H1 (cell line): Measurements from ENCODE around the gene VSIG2. TPM values are rescaled to one million over a fixed set of nuclear protein-coding genes. Genes with fewer than 3 reads are reported as not detected.

Source experiments
- CTCF ChIA-PET: fragments of 300-600 bp; sonication (Branson Sonifier 250); formaldehyde crosslinking; loops from one replicate; lab custom pipeline; 2021; ENCODE audit not compliant: partially characterized antibody; lab: Charles Lee
- POLR2A ChIA-PET: fragments of 300-600 bp; sonication (Branson Sonifier 250); formaldehyde crosslinking; loops from one replicate; lab custom pipeline; 2021; ENCODE audit warnings: inconsistent platforms; ENCODE audit not compliant: partially characterized antibody; lab: Charles Lee
- DNase-seq, 2 experiments: peaks; one replicate each; pipeline versions ENCODE4 v3.0.0 to v3.0.0-alpha.2; 2010 to 2022; ENCODE audit warnings: low spot score in 2 of 2, low read depth in 1 of 2, mixed read lengths in 1 of 2
- FAIRE-seq: peaks from 2 replicates; lab custom pipeline; 2011; peaks lifted over from hg19 to GRCh38; lab: Jason Lieb, UNC
- H2AFZ ChIP-seq: 2 replicates; pipeline ENCODE4 v1.8.1; 2012; ENCODE audit warnings: low read length, inconsistent platforms
- H2AK5ac ChIP-seq: 2 replicates; pipeline ENCODE4 v1.6.1; 2013; ENCODE audit warnings: low read depth, low read length
- H2BK120ac ChIP-seq: replicated peaks from 2 replicates; pipeline ENCODE3; 2013; ENCODE audit warnings: low read depth, low read length, inconsistent platforms
- H2BK12ac ChIP-seq: 2 replicates; pipeline ENCODE4 v1.6.1; 2013; ENCODE audit warnings: low read depth, low read length
- H2BK15ac ChIP-seq: 2 replicates; pipeline ENCODE4 v1.6.1; 2013; ENCODE audit warnings: low read length
- H2BK20ac ChIP-seq: 2 replicates; pipeline ENCODE4 v1.6.1; 2013; ENCODE audit warnings: low read length
- H2BK5ac ChIP-seq: 2 replicates; pipeline ENCODE4 v1.6.1; 2013; ENCODE audit warnings: low read depth, low read length
- H3K14ac ChIP-seq: 2 replicates; pipeline ENCODE4 v1.6.1; 2013; ENCODE audit warnings: inconsistent platforms; ENCODE audit not compliant: insufficient read length
- H3K18ac ChIP-seq: 2 replicates; pipeline ENCODE4 v1.6.1; 2013; ENCODE audit warnings: low read length; ENCODE audit errors: extremely low read depth
- H3K23ac ChIP-seq: 2 replicates; pipeline ENCODE4 v1.6.1; 2013; ENCODE audit warnings: inconsistent platforms; ENCODE audit not compliant: insufficient read length
- H3K23me2 ChIP-seq: 2 replicates; pipeline ENCODE4 v1.6.1; 2013; ENCODE audit warnings: low read depth, low read length
- H3K27ac ChIP-seq: 2 replicates; pipeline ENCODE4 v1.6.1; 2011; ENCODE audit warnings: low read depth, low read length, inconsistent platforms
- H3K27me3 ChIP-seq, 4 experiments: replicated peaks in 1 of 4; 1 replicate in 1 of 4; 2 replicates in 3 of 4; pipeline versions ENCODE4 v1.6.1 to v1.8.1; 2011 to 2013; ENCODE audit warnings: low read length in 3 of 4, mild to moderate bottlenecking in 3 of 4, inconsistent platforms in 2 of 4, mixed read lengths in 2 of 4, moderate library complexity in 1 of 4; ENCODE audit not compliant: control insufficient read depth in 3 of 4, insufficient read depth in 3 of 4; ENCODE audit errors: extremely low read depth in 1 of 4
- H3K36me3 ChIP-seq, 4 experiments: 2 replicates each; pipeline versions ENCODE4 v1.6.1 to v1.8.1; 2011 to 2013; ENCODE audit warnings: mild to moderate bottlenecking in 4 of 4, low read length in 3 of 4, moderate library complexity in 2 of 4, control low read depth in 1 of 4, inconsistent platforms in 1 of 4; ENCODE audit not compliant: insufficient read depth in 4 of 4, control insufficient read depth in 2 of 4
- H3K4ac ChIP-seq: replicated peaks from 2 replicates; pipeline ENCODE3; 2013; ENCODE audit warnings: low read length, low read depth, mixed read lengths, inconsistent platforms; ENCODE audit not compliant: insufficient read length
- H3K4me1 ChIP-seq, 4 experiments: replicated peaks in 1 of 4; 1 replicate in 1 of 4; 2 replicates in 3 of 4; pipeline versions ENCODE4 v1.6.1 to v1.8.1; 2011 to 2013; ENCODE audit warnings: low read length in 3 of 4, inconsistent platforms in 2 of 4, mixed read lengths in 1 of 4; ENCODE audit not compliant: insufficient read depth in 4 of 4, control insufficient read depth in 3 of 4
- H3K4me2 ChIP-seq, 2 experiments: 2 replicates each; pipeline versions ENCODE4 v1.6.1 to v1.8.1; 2011 to 2013; ENCODE audit warnings: low read depth in 2 of 2, low read length in 2 of 2, control low read depth in 1 of 2, inconsistent platforms in 1 of 2, mild to moderate bottlenecking in 1 of 2; ENCODE audit not compliant: insufficient read depth in 1 of 2
- H3K4me3 ChIP-seq, 4 experiments: fragments of 200-600, 300-600 bp in 1 of 4; sonication (generic), shearing (Covaris generic), sonication (Bioruptor Twin) in 1 of 4; 2 replicates each; pipeline versions ENCODE4 v1.5.1 to v1.8.1; 2011 to 2016; ENCODE audit warnings: low read length in 4 of 4, low read depth in 3 of 4, control low read depth in 2 of 4, inconsistent platforms in 2 of 4, mild to moderate bottlenecking in 2 of 4, mixed read lengths in 1 of 4, moderate library complexity in 1 of 4; ENCODE audit not compliant: insufficient read depth in 2 of 4; ENCODE audit errors: extremely low read depth in 1 of 4
- H3K56ac ChIP-seq: replicated peaks from 2 replicates; pipeline ENCODE3; 2013; ENCODE audit warnings: low read depth, mild to moderate bottlenecking, mixed read lengths, low read length, inconsistent platforms; ENCODE audit not compliant: insufficient read length
- H3K79me1 ChIP-seq: 2 replicates; pipeline ENCODE4 v1.6.1; 2013; ENCODE audit warnings: low read depth, low read length, control low read depth
- H3K79me2 ChIP-seq, 2 experiments: 2 replicates each; pipeline versions ENCODE4 v1.6.1 to v1.8.1; 2012 to 2013; ENCODE audit warnings: low read length in 2 of 2, mild to moderate bottlenecking in 2 of 2, inconsistent platforms in 1 of 2; ENCODE audit not compliant: insufficient read depth in 2 of 2, control insufficient read depth in 1 of 2
- H3K9ac ChIP-seq, 4 experiments: replicated peaks in 1 of 4; 1 replicate in 1 of 4; 2 replicates in 3 of 4; pipeline versions ENCODE4 v1.6.1 to v1.8.1; 2011 to 2013; ENCODE audit warnings: low read depth in 3 of 4, low read length in 3 of 4, control low read depth in 2 of 4, mild to moderate bottlenecking in 2 of 4, moderate library complexity in 2 of 4, inconsistent platforms in 1 of 4; ENCODE audit errors: extremely low read depth in 1 of 4
- H3K9me3 ChIP-seq, 2 experiments: 2 replicates each; pipeline versions ENCODE4 v1.6.1 to v1.8.1; 2012 to 2013; ENCODE audit warnings: mild to moderate bottlenecking in 2 of 2, moderate library complexity in 2 of 2, control low read depth in 1 of 2, inconsistent platforms in 1 of 2, low read depth in 1 of 2, low read length in 1 of 2, mixed read lengths in 1 of 2; ENCODE audit not compliant: insufficient read depth in 2 of 2
- H4K20me1 ChIP-seq, 2 experiments: replicated peaks in 1 of 2; 2 replicates each; pipeline versions ENCODE3 to v1.8.1; 2011 to 2013; ENCODE audit warnings: inconsistent platforms in 2 of 2, low read length in 2 of 2, mild to moderate bottlenecking in 1 of 2; ENCODE audit not compliant: insufficient read depth in 2 of 2, control insufficient read depth in 1 of 2
- H4K5ac ChIP-seq: 2 replicates; pipeline ENCODE4 v1.6.1; 2013; ENCODE audit warnings: low read length, low read depth, mixed read lengths, inconsistent platforms; ENCODE audit not compliant: insufficient read length
- H4K8ac ChIP-seq: 2 replicates; pipeline ENCODE4 v1.8.0; 2013; ENCODE audit warnings: mild to moderate bottlenecking, moderate library complexity, low read length, inconsistent platforms; ENCODE audit not compliant: insufficient read depth; ENCODE audit errors: extremely low read depth
- H4K91ac ChIP-seq: replicated peaks from 2 replicates; pipeline ENCODE3; 2013; ENCODE audit warnings: low read length, mixed read lengths, inconsistent platforms; ENCODE audit not compliant: insufficient read length
- CHD1 ChIP-seq: IDR thresholded peaks from 2 replicates; pipeline ENCODE4 v1.6.1; 2012; ENCODE audit warnings: low read depth, low read length, improper control_type of control experiment
- E2F6 ChIP-seq: IDR thresholded peaks from 2 replicates; pipeline ENCODE4 v1.6.1; 2012; ENCODE audit warnings: inconsistent platforms
- EZH2 ChIP-seq: fragments of 200-600 bp; sonication (generic); IDR thresholded peaks from 2 replicates; pipeline ENCODE4 v1.7.1; 2012; ENCODE audit warnings: low read depth, mild to moderate bottlenecking, moderate library complexity, low read length, inconsistent platforms; ENCODE audit not compliant: severe bottlenecking
- GABPA ChIP-seq: IDR thresholded peaks from 2 replicates; pipeline ENCODE4 v1.6.1; 2011; ENCODE audit warnings: mild to moderate bottlenecking, low read length, moderate library complexity, borderline replicate concordance; ENCODE audit not compliant: insufficient read depth
- KDM4A ChIP-seq: IDR thresholded peaks from one replicate; pipeline ENCODE4 v1.7.1; 2012; ENCODE audit warnings: low read depth, mild to moderate bottlenecking, moderate library complexity, low read length, inconsistent platforms; ENCODE audit not compliant: severe bottlenecking
- MAFK ChIP-seq: IDR thresholded peaks from 2 replicates; pipeline ENCODE4 v1.6.1; 2012; ENCODE audit warnings: low read depth, mild to moderate bottlenecking, improper control_type of control experiment, low read length
- RNF2 ChIP-seq: fragments of 200-900, 300-1000 bp; sonication (generic); IDR thresholded peaks from 2 replicates; pipeline ENCODE4 v1.7.1; 2016; ENCODE audit warnings: borderline replicate concordance, low read depth, mild to moderate bottlenecking, antibody characterized with exemption, low read length; ENCODE audit not compliant: poor library complexity, severe bottlenecking; ENCODE audit errors: missing control alignments
- RXRA ChIP-seq: IDR thresholded peaks from 2 replicates; pipeline ENCODE4 v1.6.1; 2011; ENCODE audit warnings: low read depth, mild to moderate bottlenecking, low read length, moderate library complexity; ENCODE audit not compliant: insufficient read depth
- SP1 ChIP-seq: IDR thresholded peaks from 2 replicates; pipeline ENCODE4 v1.6.1; 2011; ENCODE audit warnings: low read depth, low read length
- SP2 ChIP-seq: IDR thresholded peaks from 2 replicates; pipeline ENCODE4 v1.6.1; 2012; ENCODE audit warnings: mild to moderate bottlenecking, low read length, inconsistent platforms
- SP4 ChIP-seq: IDR thresholded peaks from 2 replicates; pipeline ENCODE4 v1.6.1; 2012; ENCODE audit warnings: low read length, inconsistent platforms
- TCF12 ChIP-seq: IDR thresholded peaks from 2 replicates; pipeline ENCODE4 v1.6.1; 2011; ENCODE audit warnings: low read depth, mild to moderate bottlenecking, low read length
- WGBS, 2 experiments: shearing (Covaris generic) in 1 of 2; methylation state at CpG; one replicate each; pipeline versions ENCODE4 v1.1.6 to v1.1.7; 2013 to 2015; ENCODE audit warnings: low lambda C conversion rate in 2 of 2, mixed read lengths in 2 of 2, inconsistent platforms in 1 of 2, low coverage in 1 of 2, missing lambda C conversion rate in 1 of 2; ENCODE audit not compliant: insufficient replicate concordance in 2 of 2, insufficient coverage in 1 of 2, insufficient read length in 1 of 2; ENCODE audit errors: extremely low coverage in 1 of 2, missing lambda C conversion rate in 1 of 2; 5-methylcytosine and 5-hydroxymethylcytosine counted together
- polyA plus RNA-seq, 7 experiments: library from polyadenylated mRNA; depleted of rRNA in 3 of 7; stranded (reverse) in 5 of 7; unstranded in 2 of 7; fragments of >200 nt in 5 of 7; fragments of 200-250 nt in 2 of 7; gene quantifications; 1 replicate in 5 of 7; 2 replicates in 1 of 7; 4 replicates in 1 of 7; pipeline versions ENCODE4 v1.2.1 to v1.2.3, GENCODE V29; 2011 to 2013; ENCODE audit warnings: missing spikeins in 2 of 7, mixed read lengths in 2 of 7
- total RNA-seq: library from RNA; stranded (reverse); fragmentation: NEBNext Ultra II Directional; extraction: Animal tissue kit (Norgen Biotek cat#: 25700); gene quantifications from 2 replicates; pipeline ENCODE4 v1.2.1, GENCODE V29; 2021

The VSIG2 gene
- total and polyA plus RNA-seq, 2 of the 8 experiments (the other 6 are each of a cell fraction or from before 2014, with no cell fraction given), result 0.18 TPM; not detected in 1

GRCh38 chr11:124740277-124740882 lies 11.7 kb downstream of the VSIG2 start:
- Histone ChIP-seq H2BK12ac (no peak overlapping the region), H4K20me1 (peaks cover 10 to 20% of the 10 kb centered on the region in 2 experiments), H3K9ac (no peak overlapping the region), H3K4me1 (peaks cover 0 to 22% (median 8%) of the 10 kb centered on the region in 4 experiments; a peak in 6 of 7 replicates), H3K18ac (no peak overlapping the region), H2AFZ (no peak overlapping the region), H2BK15ac (no peak overlapping the region), H3K4me2 (peak overlapping the region; percentile 75 to 97), H3K14ac (no peak overlapping the region), H3K4ac (no peak overlapping the region), H3K27ac (no peak overlapping the region), H3K27me3 (peaks cover 76 to 97% (median 89%) of the 10 kb centered on the region in 4 experiments), H3K9me3 (no peaks in the 10 kb centered on the region), H3K23me2 (peaks cover 9% of the 10 kb centered on the region), H2BK120ac (no peak overlapping the region), H3K23ac (no peak overlapping the region), H4K8ac (no peak overlapping the region), H3K4me3 (peak overlapping the region; percentile 29 to 68 (median 46)), H2AK5ac (no peak overlapping the region), H3K79me2 (no peaks in the 10 kb centered on the region), H4K91ac (no peak overlapping the region), H3K56ac (no peak overlapping the region), H2BK5ac (no peak overlapping the region), H2BK20ac (no peak overlapping the region), H4K5ac (no peak overlapping the region), H3K79me1 (no peaks in the 10 kb centered on the region), H3K36me3 (no peaks in the 10 kb centered on the region)
- 4% methylated on average over 35 of the region's 37 CpGs; no CpG with 5 or more reads in 1 of the 2 experiments for WGBS, 2 experiments
- CTCF ChIA-PET, result interaction anchor here (0.9 to 21.1 kb wide), 11 partner anchors 15 to 126 kb away, joined by 3 to 382 read pairs (median 4); partner anchors contain the start of genes ESAM, ROBO3 and VSIG2
- POLR2A ChIA-PET, result interaction anchor here (0.9 to 1.3 kb wide), 4 partner anchors 10 to 67 kb away, joined by 3 to 6 read pairs (median 3); no protein-coding TSS in a partner anchor
- FAIRE-seq (no peak), DNase-seq (no peak)
- TF ChIP-seq RXRA, result no peak
- peak; percentile 76 for TF ChIP-seq EZH2
- TF ChIP-seq RNF2, result peak; percentile 94
- TF ChIP-seq MAFK, result no peak
- TF ChIP-seq TCF12, result no peak
- TF ChIP-seq E2F6, result no peak
- no peak for TF ChIP-seq SP4
- TF ChIP-seq GABPA, result no peak
- no peak for TF ChIP-seq SP2
- no peak for TF ChIP-seq SP1
- TF ChIP-seq KDM4A, result no peak
- no peak for TF ChIP-seq CHD1
